Measurements from ENCODE around the gene HOXB4.

DNA sequence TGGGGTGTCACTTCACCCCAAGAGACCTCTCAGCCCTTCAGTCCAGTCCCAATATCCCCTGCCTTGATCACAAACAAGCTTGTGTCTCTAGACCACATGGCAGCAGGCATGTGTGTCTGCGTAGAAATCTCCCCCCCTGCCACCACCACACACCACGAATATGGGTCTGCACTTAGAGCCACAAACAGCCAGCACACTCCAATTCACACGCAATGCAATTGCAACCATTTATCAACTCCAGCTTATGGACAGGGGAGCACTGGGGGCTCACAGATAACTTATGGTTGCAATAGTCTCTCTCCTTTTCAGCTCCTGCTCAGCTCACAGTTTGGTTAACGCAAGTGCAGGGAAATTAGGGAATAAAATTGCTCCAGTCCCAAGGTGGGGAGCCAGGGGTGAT, 45.4 kb upstream of the HOXB4 start:
- TF ChIP-seq CTCF (IDR thresholded peaks at IDR 0.05; ENCODE audit: low read depth, low read length) (no peak), POLR2A (IDR thresholded peaks at IDR 0.05; ENCODE audit: extremely low read depth, insufficient read length) (no peak), MYC (IDR thresholded peaks at IDR 0.05; ENCODE audit: low read depth, low read length) (no peak)
- TF ChIP-seq, protein P1, sequence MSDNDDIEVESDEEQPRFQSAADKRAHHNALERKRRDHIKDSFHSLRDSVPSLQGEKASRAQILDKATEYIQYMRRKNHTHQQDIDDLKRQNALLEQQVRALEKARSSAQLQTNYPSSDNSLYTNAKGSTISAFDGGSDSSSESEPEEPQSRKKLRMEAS (IDR thresholded peaks at IDR 0.05; ENCODE audit: low read depth, low read length): no peak
